ENCODE measurements around the gene CHSY1. TPM values are rescaled to one million over a fixed set of nuclear protein-coding genes. Genes with fewer than 3 reads are reported as not detected.

CHSY1 gene
- polyA plus RNA-seq, 2 of the 4 experiments (the other 2 are of a cell fraction), result 16.0 to 28.1 TPM

DNA sequence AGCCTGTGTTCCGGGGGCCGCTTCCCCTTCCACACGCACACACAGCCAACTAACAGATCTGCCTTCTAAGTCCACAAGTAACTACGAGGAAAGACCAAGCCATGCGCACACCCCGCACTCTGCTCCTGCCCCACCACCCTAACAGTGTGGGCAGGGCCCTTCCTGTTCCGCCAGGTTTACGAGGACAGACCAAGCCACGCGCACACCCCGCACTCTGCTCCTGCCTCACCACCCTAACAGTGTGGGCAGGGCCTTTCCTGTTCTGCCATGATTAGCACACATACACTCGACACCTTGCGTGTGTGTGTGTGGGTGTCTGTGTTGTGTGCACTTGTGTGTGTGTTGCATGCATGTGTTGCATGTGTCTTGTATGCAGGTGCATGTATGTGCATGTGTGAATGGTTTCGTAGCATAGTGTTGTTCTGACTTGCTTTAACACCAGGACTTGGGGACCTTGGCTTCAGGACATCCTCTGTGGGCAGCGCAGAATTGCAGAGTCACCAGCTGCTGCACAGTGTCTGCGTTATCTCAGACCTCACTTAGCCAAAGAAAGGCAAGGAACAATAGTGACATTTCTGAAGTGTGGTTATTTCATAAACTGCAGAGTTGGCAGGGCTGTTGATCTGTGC lies 114.4 kb downstream of the CHSY1 start (continued):
- no peak for TF ChIP-seq RCOR1 (IDR thresholded peaks at IDR 0.05; ENCODE audit: low read depth, low read length)

DNA sequence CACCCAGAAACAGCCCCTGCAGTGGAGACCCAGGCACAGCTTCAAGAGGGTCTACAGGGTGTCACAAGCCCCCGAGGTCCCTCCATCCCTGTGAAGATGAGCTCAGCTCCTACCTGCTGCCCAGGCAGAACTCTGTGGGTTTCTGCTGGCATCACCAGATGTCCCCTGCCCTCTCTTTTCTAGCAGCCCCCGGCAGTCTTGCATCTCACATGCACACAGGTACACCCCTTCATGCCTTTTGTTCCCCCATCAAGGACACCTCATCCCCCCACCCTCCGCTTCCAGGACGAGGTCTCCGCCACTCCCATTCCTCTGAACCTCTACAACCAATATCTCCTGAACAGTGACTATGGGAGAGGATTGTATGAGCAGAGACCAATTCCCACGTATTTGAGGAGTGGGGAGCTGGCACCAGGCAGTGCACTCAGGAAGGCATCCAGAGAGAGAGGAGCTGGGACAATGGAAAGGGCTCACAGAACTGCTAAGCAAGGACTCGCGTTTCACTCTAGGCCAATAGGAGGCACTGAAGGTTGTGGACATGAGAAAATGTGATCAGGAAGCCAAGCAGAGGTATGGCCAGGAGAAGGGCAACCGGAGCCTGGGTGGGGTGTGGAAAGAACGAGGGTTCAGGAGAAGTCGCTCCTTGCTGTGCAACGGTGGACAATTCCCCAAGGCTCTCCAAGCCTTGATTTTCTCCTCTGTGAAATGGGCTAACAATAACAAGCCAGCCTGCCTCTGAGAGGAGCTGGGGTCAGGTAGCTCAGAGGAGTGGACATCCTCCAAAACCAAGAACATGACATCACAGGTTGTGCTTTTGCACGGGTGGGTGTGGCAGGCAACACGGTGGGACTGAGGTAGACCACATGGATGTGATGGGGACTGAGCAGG lies 115.2 kb downstream of the CHSY1 start:
- ATAC-seq (no peak), FAIRE-seq (no peak), DNase-seq (ENCODE audit: low read depth in 1 of 2, low spot score in 1 of 2) (no peak)
- no peak for TF ChIP-seq ZSCAN20 (CRISPR knock-in tag; IDR thresholded peaks at IDR 0.05)
- TF ChIP-seq EHF (CRISPR knock-in tag; IDR thresholded peaks at IDR 0.05), result no peak
- no peak for TF ChIP-seq SREBF2 (IDR thresholded peaks at IDR 0.05)
- TF ChIP-seq SMC3 (IDR thresholded peaks at IDR 0.05), result no peak
- no peak for TF ChIP-seq HEYL (CRISPR knock-in tag; IDR thresholded peaks at IDR 0.05)
- no peak for TF ChIP-seq TP53 (CRISPR knock-in tag; IDR thresholded peaks at IDR 0.05)
- no peak for TF ChIP-seq POLR2AphosphoS2 (conservative IDR thresholded peaks at IDR 0.05; ENCODE audit: low read length)
- TF ChIP-seq GATA3 (IDR thresholded peaks at IDR 0.05; ENCODE audit: borderline replicate concordance), result no peak
- TF ChIP-seq HOXB13 (CRISPR knock-in tag; IDR thresholded peaks at IDR 0.05; ENCODE audit: low read depth), result no peak
- TF ChIP-seq CEBPB (IDR thresholded peaks at IDR 0.05), result no peak
- TF ChIP-seq CBX2 (IDR thresholded peaks at IDR 0.05; ENCODE audit: borderline replicate concordance, low read depth), result no peak
- no peak for TF ChIP-seq MAZ (IDR thresholded peaks at IDR 0.05; ENCODE audit: borderline replicate concordance, low read depth, low read length)
- no peak for TF ChIP-seq CBX8 (IDR thresholded peaks at IDR 0.05)
- TF ChIP-seq HDAC2 (IDR thresholded peaks at IDR 0.05), result no peak
- 55% methylated on average over 13 of the region's 14 CpGs for WGBS (ENCODE audit: missing lambda C conversion rate)
- Histone ChIP-seq H3K4me3 (no peak overlapping the region), H3K4me2 (no peak overlapping the region), H3K4me1 (no peaks in the 10 kb centered on the region), H3K27ac (no peak overlapping the region), H3K9me3 (peaks cover 8% of the 10 kb centered on the region)
- POLR2A ChIA-PET, result no interaction called here
- CTCF ChIA-PET, result no interaction called here

DNA sequence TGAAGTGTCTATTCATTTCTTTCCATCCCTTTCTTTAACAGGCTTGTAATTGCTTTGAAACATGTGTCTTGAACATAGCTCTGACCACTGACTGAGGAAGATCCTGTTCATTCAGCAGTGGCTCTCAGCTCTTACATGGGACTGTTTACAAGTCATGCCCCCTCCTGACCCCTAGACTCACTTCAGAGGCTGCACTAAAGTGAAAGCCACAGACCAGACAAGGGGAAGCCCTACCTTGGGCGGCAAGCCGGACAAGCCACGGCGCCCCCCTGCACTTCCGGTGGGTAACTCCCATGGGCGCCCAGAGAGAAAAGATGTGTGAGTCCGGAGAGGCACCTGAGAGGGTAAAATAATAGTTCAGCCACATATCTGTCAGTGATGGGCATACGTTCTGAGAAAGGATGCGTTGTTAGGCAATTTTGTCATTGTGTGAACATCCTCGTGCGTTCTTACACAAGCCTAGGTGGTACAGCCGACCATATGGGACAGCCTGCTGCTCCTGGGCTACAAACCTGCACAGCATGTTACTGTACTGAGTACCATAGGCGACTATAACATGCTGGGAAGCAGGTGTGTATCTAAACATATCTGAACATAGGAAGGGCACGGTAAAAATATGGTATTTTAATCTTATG lies 116.2 kb downstream of the CHSY1 start:
- H3K9me3 ChIP-seq, result peaks cover 8% of the 10 kb centered on the region
- no peak overlapping the region for H3K4me2 ChIP-seq
- CTCF ChIA-PET, result interaction anchor here (1.4 kb wide), 1 partner anchor 22 kb away, joined by 3 read pairs; no protein-coding TSS in a partner anchor
- H3K4me1 ChIP-seq, result no peaks in the 10 kb centered on the region
- no peak for FAIRE-seq
- DNase-seq (ENCODE audit: low read depth in 1 of 2, low spot score in 1 of 2), result no peak
- WGBS (ENCODE audit: missing lambda C conversion rate), result 72% methylated on average over 14 of the region's 14 CpGs
- POLR2A ChIA-PET, result no interaction called here
- H3K4me3 ChIP-seq, result no peak overlapping the region
- no peak overlapping the region for H3K27ac ChIP-seq
- ATAC-seq, result no peak
- TF ChIP-seq CBX2 (IDR thresholded peaks at IDR 0.05; ENCODE audit: borderline replicate concordance, low read depth) (no peak), CBX8 (IDR thresholded peaks at IDR 0.05) (no peak), TFCP2L1 (CRISPR knock-in tag; IDR thresholded peaks at IDR 0.05) (no peak), HDAC2 (IDR thresholded peaks at IDR 0.05) (no peak), RARB (CRISPR knock-in tag; IDR thresholded peaks at IDR 0.05) (no peak), ZC3H11A (IDR thresholded peaks at IDR 0.05) (no peak), CEBPB (IDR thresholded peaks at IDR 0.05) (no peak)
- TF ChIP-seq, protein P1, sequence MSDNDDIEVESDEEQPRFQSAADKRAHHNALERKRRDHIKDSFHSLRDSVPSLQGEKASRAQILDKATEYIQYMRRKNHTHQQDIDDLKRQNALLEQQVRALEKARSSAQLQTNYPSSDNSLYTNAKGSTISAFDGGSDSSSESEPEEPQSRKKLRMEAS (IDR thresholded peaks at IDR 0.05), result no peak
- TF ChIP-seq, protein P2, sequence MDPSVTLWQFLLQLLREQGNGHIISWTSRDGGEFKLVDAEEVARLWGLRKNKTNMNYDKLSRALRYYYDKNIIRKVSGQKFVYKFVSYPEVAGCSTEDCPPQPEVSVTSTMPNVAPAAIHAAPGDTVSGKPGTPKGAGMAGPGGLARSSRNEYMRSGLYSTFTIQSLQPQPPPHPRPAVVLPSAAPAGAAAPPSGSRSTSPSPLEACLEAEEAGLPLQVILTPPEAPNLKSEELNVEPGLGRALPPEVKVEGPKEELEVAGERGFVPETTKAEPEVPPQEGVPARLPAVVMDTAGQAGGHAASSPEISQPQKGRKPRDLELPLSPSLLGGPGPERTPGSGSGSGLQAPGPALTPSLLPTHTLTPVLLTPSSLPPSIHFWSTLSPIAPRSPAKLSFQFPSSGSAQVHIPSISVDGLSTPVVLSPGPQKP (IDR thresholded peaks at IDR 0.05; ENCODE audit: low read depth, low read length), result no peak
- TF ChIP-seq, protein P3, sequence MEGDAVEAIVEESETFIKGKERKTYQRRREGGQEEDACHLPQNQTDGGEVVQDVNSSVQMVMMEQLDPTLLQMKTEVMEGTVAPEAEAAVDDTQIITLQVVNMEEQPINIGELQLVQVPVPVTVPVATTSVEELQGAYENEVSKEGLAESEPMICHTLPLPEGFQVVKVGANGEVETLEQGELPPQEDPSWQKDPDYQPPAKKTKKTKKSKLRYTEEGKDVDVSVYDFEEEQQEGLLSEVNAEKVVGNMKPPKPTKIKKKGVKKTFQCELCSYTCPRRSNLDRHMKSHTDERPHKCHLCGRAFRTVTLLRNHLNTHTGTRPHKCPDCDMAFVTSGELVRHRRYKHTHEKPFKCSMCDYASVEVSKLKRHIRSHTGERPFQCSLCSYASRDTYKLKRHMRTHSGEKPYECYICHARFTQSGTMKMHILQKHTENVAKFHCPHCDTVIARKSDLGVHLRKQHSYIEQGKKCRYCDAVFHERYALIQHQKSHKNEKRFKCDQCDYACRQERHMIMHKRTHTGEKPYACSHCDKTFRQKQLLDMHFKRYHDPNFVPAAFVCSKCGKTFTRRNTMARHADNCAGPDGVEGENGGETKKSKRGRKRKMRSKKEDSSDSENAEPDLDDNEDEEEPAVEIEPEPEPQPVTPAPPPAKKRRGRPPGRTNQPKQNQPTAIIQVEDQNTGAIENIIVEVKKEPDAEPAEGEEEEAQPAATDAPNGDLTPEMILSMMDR (IDR thresholded peaks at IDR 0.05), result no peak
- TF ChIP-seq, protein P4, sequence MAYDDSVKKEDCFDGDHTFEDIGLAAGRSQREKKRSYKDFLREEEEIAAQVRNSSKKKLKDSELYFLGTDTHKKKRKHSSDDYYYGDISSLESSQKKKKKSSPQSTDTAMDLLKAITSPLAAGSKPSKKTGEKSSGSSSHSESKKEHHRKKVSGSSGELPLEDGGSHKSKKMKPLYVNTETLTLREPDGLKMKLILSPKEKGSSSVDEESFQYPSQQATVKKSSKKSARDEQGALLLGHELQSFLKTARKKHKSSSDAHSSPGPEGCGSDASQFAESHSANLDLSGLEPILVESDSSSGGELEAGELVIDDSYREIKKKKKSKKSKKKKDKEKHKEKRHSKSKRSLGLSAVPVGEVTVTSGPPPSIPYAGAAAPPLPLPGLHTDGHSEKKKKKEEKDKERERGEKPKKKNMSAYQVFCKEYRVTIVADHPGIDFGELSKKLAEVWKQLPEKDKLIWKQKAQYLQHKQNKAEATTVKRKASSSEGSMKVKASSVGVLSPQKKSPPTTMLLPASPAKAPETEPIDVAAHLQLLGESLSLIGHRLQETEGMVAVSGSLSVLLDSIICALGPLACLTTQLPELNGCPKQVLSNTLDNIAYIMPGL (CRISPR knock-in tag; IDR thresholded peaks at IDR 0.05; ENCODE audit: borderline replicate concordance), result no peak
- TF ChIP-seq, protein P5, sequence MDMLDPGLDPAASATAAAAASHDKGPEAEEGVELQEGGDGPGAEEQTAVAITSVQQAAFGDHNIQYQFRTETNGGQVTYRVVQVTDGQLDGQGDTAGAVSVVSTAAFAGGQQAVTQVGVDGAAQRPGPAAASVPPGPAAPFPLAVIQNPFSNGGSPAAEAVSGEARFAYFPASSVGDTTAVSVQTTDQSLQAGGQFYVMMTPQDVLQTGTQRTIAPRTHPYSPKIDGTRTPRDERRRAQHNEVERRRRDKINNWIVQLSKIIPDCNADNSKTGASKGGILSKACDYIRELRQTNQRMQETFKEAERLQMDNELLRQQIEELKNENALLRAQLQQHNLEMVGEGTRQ (IDR thresholded peaks at IDR 0.05), result no peak

All from A549 (cell line).